SJSA1 (cell line): ENCODE data around the gene IGFBPL1. TPM values are rescaled to one million over a fixed set of nuclear protein-coding genes. Genes with fewer than 3 reads are reported as not detected.

ENCODE experiments used
- DNase-seq, 2 experiments: peaks; one replicate each; pipeline ENCODE4 v3.0.0-alpha.2; 2015 to 2020; ENCODE audit warnings: low spot score in 2 of 2, low read depth in 1 of 2
- H3K27ac ChIP-seq: fragments of 250-450 bp; sonication (Bioruptor Pico); 2 replicates; pipeline ENCODE4 v1.5.1; 2020; ENCODE audit warnings: mild to moderate bottlenecking, moderate library complexity
- H3K27me3 ChIP-seq: fragments of 250-450 bp; sonication (Bioruptor Pico); replicated peaks from 2 replicates; pipeline ENCODE4 v1.5.1; 2020; ENCODE audit warnings: mild to moderate bottlenecking, moderate library complexity
- H3K36me3 ChIP-seq: fragments of 250-450 bp; sonication (Bioruptor Pico); 2 replicates; pipeline ENCODE4 v1.5.1; 2020; ENCODE audit warnings: mild to moderate bottlenecking
- H3K4me1 ChIP-seq: fragments of 250-450 bp; sonication (Bioruptor Pico); replicated peaks from 2 replicates; pipeline ENCODE4 v1.6.1; 2021; ENCODE audit warnings: mild to moderate bottlenecking
- H3K4me3 ChIP-seq: fragments of 250-450 bp; sonication (Bioruptor Pico); 2 replicates; pipeline ENCODE4 v1.5.1; 2020; ENCODE audit warnings: mild to moderate bottlenecking
- H3K9me3 ChIP-seq: fragments of 250-450 bp; sonication (Bioruptor Pico); replicated peaks from 2 replicates; pipeline ENCODE4 v1.5.1; 2020; ENCODE audit warnings: mild to moderate bottlenecking
- total RNA-seq: library from RNA; depleted of rRNA; stranded (reverse); fragments of >200 nt; shearing (Covaris generic); gene quantifications from 2 replicates; pipeline ENCODE4 v1.2.3, GENCODE V29; 2014; rRNA removed

IGFBPL1 gene
- total RNA-seq, 1 experiment from 2014 or later, result 1.7 TPM

GRCh38 chr9:38357350-38358114, 66.7 kb downstream of the IGFBPL1 start:
- Histone ChIP-seq H3K4me3 (no peak overlapping the region), H3K36me3 (no peaks in the 10 kb centered on the region), H3K27ac (no peak overlapping the region), H3K4me1 (no peaks in the 10 kb centered on the region), H3K27me3 (no peaks in the 10 kb centered on the region), H3K9me3 (no peaks in the 10 kb centered on the region)
- DNase-seq, result no peak

GRCh38 chr9:38356851-38357250, 67.4 kb downstream of the IGFBPL1 start:
- no peak for DNase-seq
- Histone ChIP-seq H3K9me3 (no peaks in the 10 kb centered on the region), H3K27me3 (no peaks in the 10 kb centered on the region), H3K4me1 (no peaks in the 10 kb centered on the region), H3K36me3 (no peaks in the 10 kb centered on the region), H3K27ac (no peak overlapping the region), H3K4me3 (no peak overlapping the region)

Other genes starting within 250 kb of the IGFBPL1 start
- gene ALDH1B1, start 31.8 kb downstream of the IGFBPL1 start, total RNA-seq, result 10.3 and 10.4 TPM in 2 replicates
- not detected in 2 replicates for gene ANKRD18A, start 196.1 kb upstream of the IGFBPL1 start, total RNA-seq